GM18858 (cell line): ENCODE results near the gene SORCS2.

ENCODE experiments used
- ATAC-seq: cut with Tn5 transposase; IDR thresholded peaks from one replicate; pipeline ENCODE4 v1.9.1; 2021; ENCODE audit not compliant: unreplicated experiment

The SORCS2 gene

DNA sequence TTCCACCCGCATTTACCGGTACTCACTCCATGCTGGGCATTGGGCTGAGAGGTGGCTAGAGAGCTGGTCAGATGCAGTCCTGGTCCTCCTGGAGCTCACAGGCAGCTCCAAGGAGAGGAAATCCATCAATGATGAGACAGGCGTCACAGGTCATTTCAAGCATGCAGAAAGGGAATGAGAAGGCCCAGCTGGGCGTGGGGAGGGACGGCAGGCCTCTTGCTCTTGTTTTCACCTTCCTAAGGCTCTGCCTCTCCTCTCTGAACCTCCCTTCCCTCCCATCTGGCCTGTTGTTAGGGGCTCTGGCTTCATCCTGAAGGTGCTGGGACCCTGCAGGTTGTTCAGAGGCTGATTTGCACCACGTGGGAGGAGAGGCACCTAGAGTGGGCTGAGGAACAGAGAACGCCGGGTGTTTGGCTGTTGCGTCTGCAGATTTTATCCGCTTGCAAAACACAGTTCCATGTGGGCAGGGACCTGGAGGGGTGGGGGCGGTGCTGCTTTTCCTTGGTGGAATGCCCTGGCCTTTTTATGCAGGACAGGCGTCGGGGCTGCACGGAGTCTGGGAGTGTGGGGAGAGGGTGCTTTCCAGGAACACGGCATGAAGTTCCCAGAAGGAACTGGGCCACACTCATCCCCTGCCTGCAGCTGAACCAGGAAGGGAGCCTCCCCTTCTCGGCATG, 323.9 kb downstream of the SORCS2 start:
- ATAC-seq, result no peak

DNA sequence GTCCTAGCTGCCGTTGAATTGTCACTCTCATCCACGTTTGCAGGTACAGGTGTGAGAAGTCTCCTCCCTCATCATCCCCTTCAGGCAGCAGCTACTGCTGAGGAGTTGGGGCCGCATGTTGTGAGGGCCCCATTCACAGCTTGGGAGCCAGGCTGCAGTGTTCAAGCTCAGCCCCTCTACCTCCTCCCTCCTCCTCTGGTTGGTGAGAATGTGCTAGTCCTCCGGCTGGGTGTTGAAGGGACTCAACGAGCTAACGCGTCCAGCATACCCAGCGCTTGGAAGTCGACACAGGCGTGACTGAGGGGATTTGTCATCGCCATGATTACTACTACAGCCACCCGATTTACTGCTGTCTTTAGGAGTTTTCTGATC, 324.4 kb downstream of the SORCS2 start:
- no peak for ATAC-seq

DNA sequence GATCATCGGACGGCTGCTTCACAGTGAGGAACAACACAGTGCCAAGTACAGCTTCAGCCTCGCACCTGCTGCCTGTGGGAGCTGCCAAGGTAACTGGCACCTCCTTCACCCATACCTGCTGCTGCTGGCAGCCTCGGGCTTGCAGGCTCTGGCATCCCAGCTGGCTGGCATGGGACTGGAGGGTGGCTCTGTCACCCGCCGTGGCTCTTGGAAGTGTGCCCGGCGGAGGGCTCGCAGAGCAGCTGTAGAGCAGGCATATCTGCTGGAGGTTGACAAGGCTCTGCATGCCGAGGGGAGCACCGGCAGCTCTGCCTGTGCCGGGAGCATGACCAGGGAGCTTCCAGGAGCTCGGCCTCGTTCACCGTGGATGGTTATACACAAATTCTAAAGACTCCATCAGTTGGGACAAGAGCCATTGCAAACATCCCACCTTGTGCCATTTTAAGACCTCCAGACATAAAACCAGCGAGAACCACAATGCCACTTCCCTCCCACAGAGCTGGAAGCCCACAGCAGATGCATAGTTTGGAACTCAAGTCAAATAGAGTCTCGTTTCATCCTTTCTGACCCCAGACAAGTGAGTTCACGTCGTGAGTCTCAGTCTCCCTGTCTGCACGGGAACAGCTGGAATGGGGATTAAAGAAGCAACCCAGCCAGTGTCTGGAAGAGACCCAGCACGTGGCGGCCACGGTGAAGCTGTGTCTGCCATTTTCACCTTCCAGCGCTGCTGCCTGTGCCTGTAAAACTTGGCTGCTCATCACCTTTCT, 326.7 kb downstream of the SORCS2 start:
- ATAC-seq, result no peak

DNA sequence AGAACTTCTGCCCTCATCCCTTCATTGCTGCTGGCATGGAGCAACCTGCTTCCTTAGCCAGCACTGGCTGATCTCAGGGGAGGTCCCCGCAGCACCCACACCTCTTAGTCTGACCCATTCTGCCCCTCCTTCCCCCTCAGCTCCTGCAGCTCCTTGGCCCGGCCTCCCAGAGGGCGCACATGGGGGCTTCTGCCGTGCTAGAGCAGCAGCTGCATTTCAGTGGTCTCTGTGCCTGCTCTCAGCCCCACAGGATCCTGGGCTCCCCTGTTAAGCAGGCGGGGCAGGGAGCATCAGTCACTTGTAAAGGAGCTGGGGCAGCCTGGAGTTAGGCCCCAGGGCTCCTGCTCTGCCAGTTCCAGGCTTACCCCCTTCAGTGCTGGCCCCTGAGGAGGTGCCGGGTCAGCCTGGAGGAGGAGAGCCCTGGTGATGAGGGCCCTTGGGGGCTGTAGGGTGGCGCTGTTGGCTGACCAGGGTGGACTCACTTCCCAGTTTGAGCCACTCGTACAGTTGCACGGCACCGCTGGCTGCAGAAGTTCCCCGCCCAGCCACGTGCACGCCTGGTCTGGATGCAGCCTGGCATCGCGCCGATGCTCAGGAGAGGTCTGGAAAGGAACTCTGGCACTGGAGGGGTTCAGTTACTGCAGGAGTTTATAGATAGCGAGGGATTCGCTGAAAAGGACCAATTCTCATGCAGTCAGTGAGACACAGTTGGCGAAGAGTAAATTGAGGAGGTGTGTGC, 327.5 kb downstream of the SORCS2 start:
- ATAC-seq, result no peak

DNA sequence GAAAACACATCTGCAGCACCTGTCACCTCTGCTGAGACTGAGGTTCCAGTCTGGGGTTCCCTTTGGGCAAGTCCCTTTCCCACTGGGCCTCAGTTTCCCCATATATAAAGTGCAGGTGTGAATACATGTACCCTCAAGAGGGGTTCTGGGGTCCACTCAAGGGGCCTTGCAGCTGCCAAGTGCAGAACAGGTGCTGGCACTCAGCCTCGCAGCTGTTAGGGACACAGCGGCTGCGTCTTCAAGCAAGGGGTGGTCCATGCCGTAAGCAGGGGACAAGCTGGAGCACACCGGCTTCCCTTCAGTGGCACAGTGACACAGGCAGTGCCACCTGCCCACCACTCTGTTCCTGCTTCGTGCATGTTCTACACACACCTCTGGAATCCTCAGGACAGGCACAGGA, 329.3 kb downstream of the SORCS2 start:
- ATAC-seq, result no peak

DNA sequence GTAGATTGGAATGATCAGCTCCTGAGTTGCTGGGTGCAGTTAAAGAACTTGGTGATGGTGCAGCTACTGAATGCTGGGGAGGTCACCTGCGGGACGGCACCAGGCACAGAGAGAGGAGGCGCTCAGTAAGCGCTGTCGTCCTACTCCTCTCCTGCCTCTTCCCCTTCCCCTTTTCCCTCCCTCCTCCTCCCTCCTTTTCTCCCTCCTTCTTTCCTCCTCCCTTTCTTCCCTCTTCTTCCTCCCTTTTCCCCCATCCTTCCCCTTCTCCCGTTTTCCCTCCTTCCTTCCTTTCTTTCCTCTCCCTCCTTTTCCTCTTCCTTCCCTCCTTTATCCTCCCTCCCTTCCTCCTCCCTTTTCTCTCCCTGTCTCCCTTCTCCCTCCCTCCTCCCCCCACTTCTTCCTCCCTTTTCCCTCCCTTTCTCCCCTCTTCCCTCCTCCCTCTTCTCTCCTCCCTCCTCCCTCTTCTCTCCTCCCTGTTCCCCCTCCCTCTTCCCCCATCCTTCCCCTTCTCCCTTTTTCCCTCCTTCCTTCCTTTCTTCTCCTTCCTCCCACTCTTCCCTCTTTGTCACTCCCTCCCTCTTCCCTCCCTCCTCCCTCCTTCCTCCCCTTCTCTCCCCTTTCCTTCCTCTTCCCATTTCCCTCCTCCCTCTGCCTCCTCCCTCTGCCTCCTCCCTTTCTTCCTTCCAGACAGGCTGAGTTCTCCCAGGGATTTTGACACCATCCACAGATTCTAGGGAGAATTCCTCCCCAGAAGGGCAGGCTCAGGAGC, 330.3 kb downstream of the SORCS2 start:
- no peak for ATAC-seq

DNA sequence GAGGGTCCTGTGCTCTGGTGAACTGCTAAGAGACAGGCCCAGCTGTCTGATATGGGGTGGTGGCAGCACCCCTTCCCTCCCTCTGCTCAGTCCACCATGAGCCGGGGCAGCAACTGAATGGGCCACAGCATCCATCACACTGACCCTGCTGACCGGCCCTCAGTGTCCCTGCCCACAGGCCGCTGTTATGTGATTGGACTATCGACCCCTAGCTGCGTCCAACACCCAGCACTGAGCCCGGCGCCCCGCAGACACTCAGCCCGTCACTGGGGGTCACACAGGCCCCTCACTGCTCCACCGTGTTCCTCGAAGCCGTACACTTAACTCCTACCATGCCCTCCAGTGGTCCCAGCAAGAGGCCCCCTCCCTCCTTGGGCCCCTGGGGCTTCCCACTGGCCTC, 331.2 kb downstream of the SORCS2 start:
- no peak for ATAC-seq

DNA sequence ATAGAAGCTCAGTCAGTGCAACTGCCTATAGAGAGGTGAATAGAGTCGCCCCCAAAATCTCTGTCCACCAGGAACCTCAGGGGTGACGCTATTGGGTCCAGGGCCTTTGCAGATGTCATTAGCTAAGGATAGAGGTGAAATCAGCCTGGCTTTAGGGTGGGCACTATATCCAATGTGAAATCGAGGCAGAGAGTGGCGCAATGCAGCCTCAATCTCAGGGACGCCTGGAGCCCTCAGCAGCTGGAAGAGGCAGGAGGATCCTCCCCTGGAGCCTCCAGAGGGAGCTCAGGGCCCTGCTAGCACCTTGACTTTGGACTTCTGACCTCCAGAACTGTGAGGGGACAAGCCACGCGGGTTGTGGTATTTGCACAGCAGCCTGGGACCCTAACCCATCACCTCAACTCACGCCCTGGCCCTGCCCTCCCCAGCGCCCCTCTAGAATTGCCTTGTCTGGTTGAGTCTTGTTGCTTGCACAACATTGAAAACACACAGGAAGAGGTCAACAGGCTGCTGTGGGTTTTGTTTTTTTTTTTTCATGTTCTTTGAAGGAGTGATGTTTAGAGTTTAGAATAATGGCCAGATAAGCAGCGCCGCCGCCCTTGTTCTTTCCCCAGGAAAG, 331.8 kb downstream of the SORCS2 start:
- ATAC-seq, result no peak

DNA sequence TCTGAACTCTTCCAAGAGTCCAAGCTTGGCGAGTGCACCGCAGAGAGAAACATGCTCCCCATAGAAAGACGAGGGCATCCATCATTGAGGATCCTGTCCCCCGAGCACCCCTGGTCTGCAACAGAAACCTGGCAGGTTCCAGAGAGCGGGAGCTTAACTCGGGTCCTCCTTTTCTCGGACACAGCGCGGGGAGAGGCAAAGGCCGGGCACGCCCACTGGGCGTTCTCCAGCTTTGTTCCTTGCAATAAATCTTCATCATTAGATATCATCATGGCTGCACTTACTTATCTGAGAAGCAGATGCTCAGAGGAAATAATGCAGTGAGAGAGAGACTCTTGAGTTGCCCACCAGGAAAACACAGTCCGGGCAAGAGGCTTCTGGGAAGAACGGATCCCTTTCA, 332.5 kb downstream of the SORCS2 start:
- ATAC-seq, result no peak

DNA sequence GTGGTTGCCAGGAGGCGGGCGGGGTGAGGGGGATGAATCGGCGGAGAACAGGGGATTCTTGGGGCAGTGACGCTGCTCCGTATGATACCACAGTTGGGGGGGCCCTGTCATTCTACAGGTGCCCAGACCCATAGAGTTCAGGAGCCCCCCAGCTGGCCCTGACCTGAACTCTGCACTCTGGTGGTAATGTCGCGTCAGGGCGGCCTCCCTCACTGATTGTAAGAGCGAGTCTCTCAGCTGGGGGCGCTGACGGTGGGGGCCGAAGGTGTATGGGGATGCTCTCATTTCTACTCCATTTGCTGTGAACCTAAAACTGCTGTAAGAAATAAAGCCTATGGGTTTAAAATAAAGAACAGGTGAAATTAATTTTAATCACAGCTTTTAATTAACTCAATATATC, 334.2 kb downstream of the SORCS2 start:
- no peak for ATAC-seq

DNA sequence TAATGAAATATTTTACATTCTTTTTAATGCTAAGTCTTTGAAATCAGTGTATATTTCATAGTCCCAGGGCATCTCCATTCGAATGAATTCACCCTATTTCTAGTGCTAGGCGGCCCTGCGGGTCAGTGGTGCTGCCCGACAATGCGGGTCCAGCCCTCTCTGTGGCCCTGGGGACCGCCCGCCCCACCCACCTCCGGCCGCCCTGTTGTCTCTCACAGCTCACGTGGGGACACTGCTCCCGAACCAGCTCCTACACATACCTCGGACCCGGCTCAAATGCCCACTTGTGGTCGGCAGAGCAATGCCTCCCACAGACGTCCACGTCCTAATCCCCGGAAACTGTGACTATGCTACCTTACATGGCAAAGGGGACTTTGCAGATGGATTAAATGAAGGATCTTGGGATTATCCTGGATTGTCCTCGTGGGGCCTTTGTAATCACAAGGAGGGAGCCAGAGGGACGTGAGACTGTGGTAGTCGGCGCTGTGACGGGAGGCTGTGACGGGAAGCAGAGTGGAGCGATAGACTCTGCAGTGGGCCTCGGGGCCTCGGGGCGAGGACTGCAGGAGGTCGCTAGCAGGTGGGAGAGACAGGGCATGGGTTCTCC, 334.7 kb downstream of the SORCS2 start:
- no peak for ATAC-seq

DNA sequence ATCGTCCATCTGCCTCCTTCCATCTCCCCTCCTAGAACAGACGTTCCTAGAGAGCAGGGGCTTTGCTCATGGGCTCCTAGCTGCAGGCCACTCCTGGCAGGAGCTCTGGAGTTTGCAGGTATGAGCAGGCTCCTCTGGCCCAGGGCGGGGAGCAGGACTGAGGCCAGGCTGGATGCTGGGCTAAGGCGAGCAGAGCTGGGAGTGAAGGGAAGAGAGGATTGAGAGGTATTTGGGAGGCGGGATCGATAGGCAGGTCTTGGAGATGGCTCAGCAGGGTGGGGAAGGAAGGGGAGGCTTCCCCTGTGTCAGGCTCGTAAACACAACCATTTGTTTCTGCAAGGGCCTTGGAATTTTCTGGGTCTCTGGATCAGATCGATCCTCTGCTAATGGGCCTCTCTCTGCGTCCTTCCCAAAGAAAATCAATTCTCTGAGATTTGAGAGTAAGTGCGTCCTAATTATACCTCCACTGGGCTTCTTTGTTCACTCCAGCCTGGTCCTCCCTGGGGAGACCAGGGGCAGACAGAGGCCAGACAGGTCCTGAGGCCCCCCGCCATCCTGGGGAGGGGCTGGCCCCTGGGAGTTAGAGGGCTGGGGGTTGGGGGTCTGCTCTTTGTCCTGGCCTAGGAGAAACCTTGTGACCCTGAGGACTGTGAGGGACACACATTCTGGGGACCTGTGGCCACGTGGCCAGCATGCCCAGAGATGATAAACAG, 337.2 kb downstream of the SORCS2 start:
- no peak for ATAC-seq

DNA sequence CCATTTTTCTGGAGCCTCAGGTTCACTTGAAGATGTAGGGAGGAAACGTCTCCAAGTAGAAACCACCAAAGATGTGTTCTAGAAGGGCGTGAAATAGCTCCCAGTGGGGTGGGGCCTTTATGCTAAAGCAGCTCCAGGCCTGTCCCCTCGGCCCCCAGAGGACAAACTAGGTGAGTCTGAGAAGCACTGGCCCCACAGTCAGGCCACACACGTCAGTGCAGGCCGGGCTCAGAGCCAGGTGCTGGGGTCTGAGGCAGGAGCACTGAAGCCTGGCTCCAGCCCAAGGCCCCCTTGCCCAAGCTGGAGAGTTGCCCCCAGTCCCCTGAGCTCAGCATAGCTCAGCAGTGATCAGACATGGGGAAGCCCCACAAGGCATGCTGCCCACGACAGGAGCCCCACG, 337.7 kb downstream of the SORCS2 start:
- no peak for ATAC-seq

DNA sequence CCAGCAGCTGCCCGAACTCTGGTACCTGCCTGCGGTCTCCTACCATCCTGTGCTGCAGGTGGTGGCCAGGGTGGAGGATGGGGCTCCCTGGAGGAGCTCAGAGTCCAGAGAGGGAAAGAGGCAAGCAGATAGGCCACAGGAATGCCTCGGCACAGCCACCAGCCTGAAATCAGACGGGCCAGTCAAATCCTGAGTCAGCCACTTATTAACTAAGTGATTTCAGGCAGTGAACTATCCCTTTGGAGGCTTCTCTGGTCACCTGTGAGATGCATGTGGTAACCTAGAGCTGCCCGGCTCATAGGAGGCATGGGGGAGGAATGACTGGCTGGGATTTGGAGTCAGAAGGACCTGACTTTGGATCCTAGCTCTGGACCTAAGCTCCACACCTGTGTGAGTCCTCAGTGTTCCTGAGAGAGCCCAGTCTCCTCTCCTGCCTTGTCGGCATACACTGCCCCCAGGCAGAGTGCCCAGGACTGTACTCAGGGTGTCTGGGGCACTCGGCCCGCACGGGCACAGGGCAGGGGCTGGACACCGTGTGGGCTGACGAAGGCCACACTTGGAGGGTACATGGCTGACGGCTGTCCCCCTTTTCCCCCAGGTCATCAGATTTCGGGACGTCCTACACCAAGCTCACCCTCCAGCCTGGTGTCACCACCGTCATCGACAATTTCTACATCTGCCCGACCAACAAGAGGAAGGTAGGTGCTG, 338.7 kb downstream of the SORCS2 start:
- no peak for ATAC-seq

DNA sequence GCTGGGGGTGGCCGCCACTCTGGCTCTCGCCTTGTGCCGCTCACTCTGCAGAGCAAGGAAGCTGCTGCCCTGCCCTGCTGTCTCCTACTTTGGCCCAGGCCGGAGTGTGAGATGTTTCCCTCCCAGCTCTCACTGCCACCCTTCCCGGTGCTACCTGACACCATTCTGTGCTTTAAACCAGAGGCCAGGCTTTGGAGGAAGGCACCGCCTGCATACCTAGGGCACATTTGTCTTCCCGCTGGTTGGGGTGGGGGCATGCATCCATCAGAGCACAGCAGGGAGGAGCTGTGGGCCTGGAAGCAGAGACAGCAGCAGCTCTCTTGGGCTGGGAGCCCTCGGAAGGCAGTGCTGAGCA, 339.3 kb downstream of the SORCS2 start:
- ATAC-seq, result no peak

DNA sequence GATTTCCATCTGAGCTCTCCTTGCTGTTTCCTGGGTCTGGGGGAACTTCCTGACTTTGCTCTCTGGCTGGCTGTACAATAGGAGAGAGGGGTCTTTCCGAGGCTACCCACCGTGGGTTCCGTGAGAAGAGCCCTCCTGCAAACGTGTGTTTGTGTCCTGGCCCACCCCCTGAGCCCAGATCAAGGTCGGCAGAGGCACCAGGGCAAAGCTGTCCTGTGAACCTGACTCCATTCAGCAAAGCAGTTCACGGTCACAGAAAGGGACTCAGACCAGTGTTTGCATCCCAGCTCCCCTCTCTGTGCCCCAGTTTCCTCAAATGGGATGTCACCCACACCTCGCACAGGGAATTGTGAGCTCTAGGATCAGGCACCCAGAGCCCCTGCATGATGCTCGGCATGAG, 339.7 kb downstream of the SORCS2 start:
- no peak for ATAC-seq

DNA sequence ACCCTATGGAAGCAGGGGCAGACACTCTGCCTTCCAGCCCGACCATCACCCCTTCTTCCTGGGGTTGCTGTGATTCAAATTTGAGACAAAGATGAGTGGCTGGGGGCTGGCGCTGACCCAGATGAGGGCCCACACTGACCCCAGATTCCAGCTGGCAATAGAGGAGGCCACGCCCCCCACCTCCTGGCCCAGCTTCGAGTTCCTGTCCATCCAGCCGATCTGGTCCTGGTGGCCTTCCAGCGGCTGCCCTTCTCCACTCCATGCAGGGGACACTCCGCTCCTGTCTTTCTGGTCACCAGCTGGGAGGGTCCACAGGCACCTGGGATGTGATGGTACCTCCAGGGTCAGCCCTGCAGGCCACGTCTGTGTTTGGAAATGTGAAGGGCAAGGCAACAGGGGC, 340.9 kb downstream of the SORCS2 start:
- no peak for ATAC-seq

DNA sequence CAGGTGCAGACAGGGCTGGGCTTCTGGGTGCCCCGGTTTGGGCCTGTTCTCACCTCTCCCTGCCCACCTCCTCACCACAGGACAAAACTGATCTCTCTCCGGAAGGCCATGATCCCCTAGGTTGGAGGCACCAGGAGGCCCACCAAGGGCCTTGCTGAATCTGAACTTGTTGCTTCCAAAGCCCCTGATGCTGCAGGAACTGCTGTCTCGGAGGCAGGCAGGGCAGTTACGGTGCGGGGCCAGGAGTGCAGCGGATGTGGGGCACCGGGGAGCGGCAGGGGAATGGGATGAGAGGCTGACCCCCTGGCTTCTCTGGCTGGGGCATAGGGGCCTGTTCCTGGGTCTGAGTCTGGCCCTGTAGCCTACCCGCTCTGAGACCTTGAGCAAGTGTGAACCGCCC, 342.8 kb downstream of the SORCS2 start:
- ATAC-seq, result no peak

DNA sequence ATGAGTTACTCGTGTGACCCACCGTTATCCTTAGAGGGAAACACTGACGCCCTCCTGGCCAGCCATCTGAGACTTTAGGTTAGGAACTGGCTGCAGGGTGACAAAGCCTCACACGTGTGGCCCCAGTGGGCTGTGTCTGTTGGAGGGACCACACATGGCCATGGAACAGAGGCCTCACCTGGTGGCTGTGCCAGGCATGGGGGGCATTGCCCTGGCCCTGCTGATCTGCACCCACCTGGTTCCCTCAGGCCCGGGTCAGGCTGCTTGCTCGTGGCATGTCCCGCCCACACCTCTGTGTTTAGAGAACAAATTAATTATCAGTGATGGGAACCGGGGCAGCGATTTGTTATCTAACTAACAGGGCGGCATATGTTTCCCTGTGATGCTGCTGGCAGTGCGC, 343.3 kb downstream of the SORCS2 start:
- no peak for ATAC-seq
